ENCODE measurements around the gene PARD3B.

PARD3B gene

GRCh38 chr2:205510345-205510744, 965.1 kb downstream of the PARD3B start:
- no peak overlapping the region for H3K4me3 ChIP-seq (ENCODE audit: low read depth, low read length)
- TF ChIP-seq CTCF (IDR thresholded peaks at IDR 0.05; ENCODE audit: control insufficient read depth, extremely low read depth, insufficient read depth), result no peak
- DNase-seq (ENCODE audit: low read depth), result no peak

- no peak overlapping the region for H3K4me3 ChIP-seq (ENCODE audit: low read depth, low read length)
- no peak for TF ChIP-seq CTCF (IDR thresholded peaks at IDR 0.05; ENCODE audit: control insufficient read depth, extremely low read depth, insufficient read depth)
- no peak for DNase-seq (ENCODE audit: low read depth)
These were observed 965.9 kb downstream of the PARD3B start for GRCh38 chr2:205511221-205511620.

GRCh38 chr2:205511641-205512040, 966.4 kb downstream of the PARD3B start:
- no peak for TF ChIP-seq CTCF (IDR thresholded peaks at IDR 0.05; ENCODE audit: control insufficient read depth, extremely low read depth, insufficient read depth)
- DNase-seq (ENCODE audit: low read depth), result no peak
- no peak overlapping the region for H3K4me3 ChIP-seq (ENCODE audit: low read depth, low read length)

- DNase-seq (ENCODE audit: low read depth), result no peak
- no peak for TF ChIP-seq CTCF (IDR thresholded peaks at IDR 0.05; ENCODE audit: control insufficient read depth, extremely low read depth, insufficient read depth)
- H3K4me3 ChIP-seq (ENCODE audit: low read depth, low read length), result no peak overlapping the region
These were observed 975.0 kb downstream of the PARD3B start for GRCh38 chr2:205520311-205520710.

GRCh38 chr2:205524656-205525055, 979.4 kb downstream of the PARD3B start:
- TF ChIP-seq CTCF (IDR thresholded peaks at IDR 0.05; ENCODE audit: control insufficient read depth, extremely low read depth, insufficient read depth), result no peak

GRCh38 chr2:205527801-205528200, 982.5 kb downstream of the PARD3B start:
- DNase-seq (ENCODE audit: low read depth), result no peak
- TF ChIP-seq CTCF (IDR thresholded peaks at IDR 0.05; ENCODE audit: control insufficient read depth, extremely low read depth, insufficient read depth), result no peak
- no peak overlapping the region for H3K4me3 ChIP-seq (ENCODE audit: low read depth, low read length)

More at GRCh38 chr2:205524656-205525055, 979.4 kb downstream of the PARD3B start:
- no peak overlapping the region for H3K4me3 ChIP-seq (ENCODE audit: low read depth, low read length)
- no peak for DNase-seq (ENCODE audit: low read depth)

GRCh38 chr2:205531072-205531471, 985.8 kb downstream of the PARD3B start:
- no peak overlapping the region for H3K4me3 ChIP-seq (ENCODE audit: low read depth, low read length)
- DNase-seq (ENCODE audit: low read depth), result no peak
- TF ChIP-seq CTCF (IDR thresholded peaks at IDR 0.05; ENCODE audit: control insufficient read depth, extremely low read depth, insufficient read depth), result no peak
